SK-N-SH treated with all-trans-retinoic acid at 6 μM for 48 hours (cell line): ENCODE data around the gene CBR4.
"Not testable (repeated sequence)": the region's sequence is repeated elsewhere in the genome, so short reads cannot be mapped to it uniquely, and the experiment has no call there.

ENCODE experiments used
- ATAC-seq: fragments of 200-7000 bp; cut with Tn5 transposase; 3 replicates; pipeline ENCODE4 v1.9.1; 2020; ENCODE audit warnings: mild to moderate bottlenecking, moderate library complexity
- ARNTL ChIP-seq: fragments of 450-650 bp; formaldehyde crosslinking; IDR thresholded peaks from 2 replicates; pipeline ENCODE4 v1.5.0; 2020; ENCODE audit warnings: low read depth, mild to moderate bottlenecking, moderate library complexity, borderline replicate concordance
- BACH2 ChIP-seq: fragments of 250-450 bp; sonication (Bioruptor Pico); IDR thresholded peaks from 2 replicates; pipeline ENCODE4 v1.9.0; 2021; ENCODE audit warnings: mild to moderate bottlenecking, borderline replicate concordance
- CSDC2 ChIP-seq: fragments of 250-450 bp; sonication (Bioruptor Pico); IDR thresholded peaks from 2 replicates; pipeline ENCODE4 v1.5.0; 2020; ENCODE audit warnings: mild to moderate bottlenecking, moderate library complexity
- ISL1 ChIP-seq: fragments of 250-450 bp; sonication (Bioruptor Pico); IDR thresholded peaks from 2 replicates; pipeline ENCODE4 v2.1.2; 2022; ENCODE audit warnings: mild to moderate bottlenecking, moderate library complexity
- POU6F1 ChIP-seq: fragments of 250-450 bp; sonication (Bioruptor Pico); IDR thresholded peaks from 2 replicates; pipeline ENCODE4 v1.8.0; 2021; ENCODE audit warnings: low read depth, mild to moderate bottlenecking, moderate library complexity, borderline replicate concordance
- PPARA ChIP-seq: fragments of 250-450 bp; sonication (Bioruptor Pico); IDR thresholded peaks from 2 replicates; pipeline ENCODE4 v1.5.0; 2020; ENCODE audit warnings: mild to moderate bottlenecking, borderline replicate concordance
- RARB ChIP-seq: fragments of 250-450 bp; sonication (Bioruptor Pico); IDR thresholded peaks from 2 replicates; pipeline ENCODE4 v1.8.0; 2021; ENCODE audit warnings: mild to moderate bottlenecking, moderate library complexity
- TCF4 ChIP-seq: fragments of 250-450 bp; sonication (Bioruptor Pico); IDR thresholded peaks from 2 replicates; pipeline ENCODE4 v1.8.0; 2021; ENCODE audit warnings: mild to moderate bottlenecking, moderate library complexity, borderline replicate concordance
- TOX ChIP-seq: fragments of 250-450 bp; sonication (Bioruptor Pico); IDR thresholded peaks from 2 replicates; pipeline ENCODE4 v1.8.0; 2021; ENCODE audit warnings: mild to moderate bottlenecking, moderate library complexity, borderline replicate concordance
- ZC3H10 ChIP-seq: fragments of 250-450 bp; sonication (Bioruptor Pico); IDR thresholded peaks from 2 replicates; pipeline ENCODE4 v1.5.1; 2021; ENCODE audit warnings: mild to moderate bottlenecking, moderate library complexity
- ZNF565 ChIP-seq: fragments of 450-650 bp; formaldehyde crosslinking; conservative IDR thresholded peaks from 2 replicates; pipeline ENCODE4 v1.5.0; 2020; ENCODE audit warnings: low read depth, mild to moderate bottlenecking, moderate library complexity
- ZNF70 ChIP-seq: fragments of 450-650 bp; formaldehyde crosslinking; IDR thresholded peaks from 2 replicates; pipeline ENCODE4 v1.5.0; 2020; ENCODE audit warnings: mild to moderate bottlenecking, moderate library complexity
- ZNF8 ChIP-seq: fragments of 450-650 bp; formaldehyde crosslinking; IDR thresholded peaks from 2 replicates; pipeline ENCODE4 v1.5.0; 2020; ENCODE audit warnings: mild to moderate bottlenecking, moderate library complexity
- TF ChIP-seq, protein P1 (sequence below): fragments of 250-450 bp; sonication (Bioruptor Pico); IDR thresholded peaks from 2 replicates; pipeline ENCODE4 v1.5.0; 2020; ENCODE audit warnings: mild to moderate bottlenecking, moderate library complexity
- TF ChIP-seq, protein P2 (sequence below): fragments of 250-450 bp; sonication (Bioruptor Pico); IDR thresholded peaks from 2 replicates; pipeline ENCODE4 v1.8.0; 2020; ENCODE audit warnings: mild to moderate bottlenecking, moderate library complexity, borderline replicate concordance

Gene CBR4

DNA sequence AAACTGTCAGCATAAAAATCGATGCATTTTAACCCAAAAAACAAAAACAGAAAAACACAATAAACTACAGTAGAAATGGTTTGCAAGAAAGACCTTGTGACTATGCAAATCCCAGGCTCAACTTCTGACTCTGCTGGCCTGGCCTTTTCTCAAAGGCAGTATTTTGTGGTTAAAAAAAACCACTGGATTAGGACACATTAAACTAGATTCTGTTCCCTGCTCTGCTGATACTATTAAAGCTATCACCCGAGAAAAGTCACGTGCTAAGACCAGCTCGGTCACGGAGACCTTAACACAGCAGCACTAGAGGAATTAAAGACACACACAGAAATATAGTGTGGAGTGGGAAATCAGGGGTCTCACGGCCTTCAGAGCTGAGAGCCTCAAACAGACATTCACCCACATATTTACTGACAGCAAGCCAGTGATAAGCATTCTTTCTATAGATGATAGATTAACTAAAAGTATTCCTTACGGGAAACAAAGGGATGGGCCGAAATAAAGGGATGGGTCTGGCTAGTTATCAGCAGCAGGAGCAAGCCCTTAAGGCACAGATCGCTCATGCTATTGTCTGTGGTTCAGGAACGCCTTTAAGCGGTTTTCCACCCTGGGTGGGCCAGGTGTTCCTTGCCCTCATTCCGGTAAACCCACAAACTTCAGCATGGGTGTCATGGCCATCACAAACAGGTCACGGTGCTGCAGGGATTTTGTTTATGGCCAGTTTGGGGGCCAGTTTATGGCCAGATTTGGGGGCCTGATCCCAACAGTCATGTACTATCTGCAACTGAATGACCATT lies 16.1 kb downstream of the CBR4 start:
- ATAC-seq = no peak

GRCh38 chr4:168992952-168993482 lies 17.0 kb downstream of the CBR4 start:
- ATAC-seq = not testable (repeated sequence)

More for the DNA sequence above, 16.1 kb downstream of the CBR4 start:
- TF ChIP-seq ZNF70 (CRISPR knock-in tag) (no peak), ZNF565 (CRISPR knock-in tag) (no peak), TOX (CRISPR knock-in tag) (no peak), CSDC2 (CRISPR knock-in tag) (no peak), ISL1 (CRISPR knock-in tag) (no peak), ZC3H10 (no peak), RARB (CRISPR knock-in tag) (no peak), ARNTL (no peak), ZNF8 (no peak)
- TF ChIP-seq, protein P1, sequence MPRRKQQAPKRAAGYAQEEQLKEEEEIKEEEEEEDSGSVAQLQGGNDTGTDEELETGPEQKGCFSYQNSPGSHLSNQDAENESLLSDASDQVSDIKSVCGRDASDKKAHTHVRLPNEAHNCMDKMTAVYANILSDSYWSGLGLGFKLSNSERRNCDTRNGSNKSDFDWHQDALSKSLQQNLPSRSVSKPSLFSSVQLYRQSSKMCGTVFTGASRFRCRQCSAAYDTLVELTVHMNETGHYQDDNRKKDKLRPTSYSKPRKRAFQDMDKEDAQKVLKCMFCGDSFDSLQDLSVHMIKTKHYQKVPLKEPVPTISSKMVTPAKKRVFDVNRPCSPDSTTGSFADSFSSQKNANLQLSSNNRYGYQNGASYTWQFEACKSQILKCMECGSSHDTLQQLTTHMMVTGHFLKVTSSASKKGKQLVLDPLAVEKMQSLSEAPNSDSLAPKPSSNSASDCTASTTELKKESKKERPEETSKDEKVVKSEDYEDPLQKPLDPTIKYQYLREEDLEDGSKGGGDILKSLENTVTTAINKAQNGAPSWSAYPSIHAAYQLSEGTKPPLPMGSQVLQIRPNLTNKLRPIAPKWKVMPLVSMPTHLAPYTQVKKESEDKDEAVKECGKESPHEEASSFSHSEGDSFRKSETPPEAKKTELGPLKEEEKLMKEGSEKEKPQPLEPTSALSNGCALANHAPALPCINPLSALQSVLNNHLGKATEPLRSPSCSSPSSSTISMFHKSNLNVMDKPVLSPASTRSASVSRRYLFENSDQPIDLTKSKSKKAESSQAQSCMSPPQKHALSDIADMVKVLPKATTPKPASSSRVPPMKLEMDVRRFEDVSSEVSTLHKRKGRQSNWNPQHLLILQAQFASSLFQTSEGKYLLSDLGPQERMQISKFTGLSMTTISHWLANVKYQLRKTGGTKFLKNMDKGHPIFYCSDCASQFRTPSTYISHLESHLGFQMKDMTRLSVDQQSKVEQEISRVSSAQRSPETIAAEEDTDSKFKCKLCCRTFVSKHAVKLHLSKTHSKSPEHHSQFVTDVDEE (CRISPR knock-in tag) = no peak
- TF ChIP-seq, protein P2, sequence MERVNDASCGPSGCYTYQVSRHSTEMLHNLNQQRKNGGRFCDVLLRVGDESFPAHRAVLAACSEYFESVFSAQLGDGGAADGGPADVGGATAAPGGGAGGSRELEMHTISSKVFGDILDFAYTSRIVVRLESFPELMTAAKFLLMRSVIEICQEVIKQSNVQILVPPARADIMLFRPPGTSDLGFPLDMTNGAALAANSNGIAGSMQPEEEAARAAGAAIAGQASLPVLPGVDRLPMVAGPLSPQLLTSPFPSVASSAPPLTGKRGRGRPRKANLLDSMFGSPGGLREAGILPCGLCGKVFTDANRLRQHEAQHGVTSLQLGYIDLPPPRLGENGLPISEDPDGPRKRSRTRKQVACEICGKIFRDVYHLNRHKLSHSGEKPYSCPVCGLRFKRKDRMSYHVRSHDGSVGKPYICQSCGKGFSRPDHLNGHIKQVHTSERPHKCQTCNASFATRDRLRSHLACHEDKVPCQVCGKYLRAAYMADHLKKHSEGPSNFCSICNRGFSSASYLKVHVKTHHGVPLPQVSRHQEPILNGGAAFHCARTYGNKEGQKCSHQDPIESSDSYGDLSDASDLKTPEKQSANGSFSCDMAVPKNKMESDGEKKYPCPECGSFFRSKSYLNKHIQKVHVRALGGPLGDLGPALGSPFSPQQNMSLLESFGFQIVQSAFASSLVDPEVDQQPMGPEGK = no peak

- TF ChIP-seq ZNF70 (CRISPR knock-in tag) (no peak), ARNTL (no peak), RARB (CRISPR knock-in tag) (no peak), TCF4 (CRISPR knock-in tag) (no peak), ZNF565 (CRISPR knock-in tag) (no peak), BACH2 (CRISPR knock-in tag) (no peak), ZC3H10 (no peak), CSDC2 (CRISPR knock-in tag) (no peak)
- TF ChIP-seq, protein P1 (CRISPR knock-in tag) = no peak
- no peak for ATAC-seq
These were observed 28.1 kb downstream of the CBR4 start for GRCh38 chr4:168981942-168982341.

DNA sequence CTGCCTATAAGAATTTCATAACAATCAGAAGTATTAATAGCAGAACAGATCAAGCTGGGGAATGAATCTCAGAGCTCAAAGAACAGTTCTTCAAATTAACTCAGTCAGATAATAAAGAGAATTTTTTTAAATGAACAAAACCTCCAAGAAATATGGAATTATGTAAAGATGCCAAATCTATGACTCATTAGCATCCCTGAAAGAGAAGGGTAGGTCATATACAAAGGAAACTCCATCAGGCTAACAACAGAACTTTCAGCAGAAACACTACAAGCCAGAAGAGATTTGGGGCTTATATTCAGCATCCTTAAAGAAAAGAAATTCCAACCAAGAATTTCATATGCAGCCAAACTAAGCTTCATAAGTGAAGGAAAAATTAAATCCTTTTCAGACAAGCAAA lies 28.6 kb downstream of the CBR4 start:
- TF ChIP-seq TOX (CRISPR knock-in tag) = no peak
- no peak for TF ChIP-seq ZNF8
- TF ChIP-seq PPARA (CRISPR knock-in tag) = no peak
- no peak for TF ChIP-seq POU6F1 (CRISPR knock-in tag)
- no peak for TF ChIP-seq ZNF565 (CRISPR knock-in tag)
- TF ChIP-seq, protein P1 (CRISPR knock-in tag) = no peak
- TF ChIP-seq, protein P2 = no peak
- no peak for TF ChIP-seq ISL1 (CRISPR knock-in tag)
- no peak for ATAC-seq
